ENCODE results near the gene GPR37.

Gene GPR37

DNA sequence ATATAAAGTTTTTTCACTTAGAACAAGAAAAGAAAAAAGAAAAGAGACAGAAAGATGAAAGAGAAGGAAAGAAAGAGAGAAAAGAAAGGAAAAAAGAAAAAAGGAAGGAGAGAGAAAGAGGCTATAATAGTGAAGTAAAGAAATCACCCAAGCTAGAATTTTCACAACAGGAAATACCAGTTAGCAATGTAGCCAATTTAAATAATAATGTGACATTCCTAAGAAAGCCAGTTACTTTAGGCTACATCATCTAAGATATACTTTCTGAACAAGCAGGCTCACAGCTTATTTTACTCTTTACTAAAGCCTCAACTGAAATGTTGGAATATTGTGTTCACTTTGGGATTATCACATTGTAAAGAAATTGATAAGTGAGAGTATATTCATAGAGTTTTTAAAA lies 53.6 kb downstream of the GPR37 start:
- H3K27ac Mint-ChIP-seq (ENCODE audit: low read depth), result no peak overlapping the region
- H3K27me3 Mint-ChIP-seq, result no peaks in the 10 kb centered on the region
- no peaks in the 10 kb centered on the region for H3K36me3 Mint-ChIP-seq (ENCODE audit: insufficient read depth)
- no peaks in the 10 kb centered on the region for H3K4me1 Mint-ChIP-seq
- no peak overlapping the region for H3K4me3 Mint-ChIP-seq
- DNase-seq (ENCODE audit: low spot score in 2 of 2), result no peak
- no peak for ATAC-seq (replicated peaks; ENCODE audit: extremely low read depth, poor library complexity, severe bottlenecking)
- H3K9me3 Mint-ChIP-seq, result peaks cover 20% of the 10 kb centered on the region

DNA sequence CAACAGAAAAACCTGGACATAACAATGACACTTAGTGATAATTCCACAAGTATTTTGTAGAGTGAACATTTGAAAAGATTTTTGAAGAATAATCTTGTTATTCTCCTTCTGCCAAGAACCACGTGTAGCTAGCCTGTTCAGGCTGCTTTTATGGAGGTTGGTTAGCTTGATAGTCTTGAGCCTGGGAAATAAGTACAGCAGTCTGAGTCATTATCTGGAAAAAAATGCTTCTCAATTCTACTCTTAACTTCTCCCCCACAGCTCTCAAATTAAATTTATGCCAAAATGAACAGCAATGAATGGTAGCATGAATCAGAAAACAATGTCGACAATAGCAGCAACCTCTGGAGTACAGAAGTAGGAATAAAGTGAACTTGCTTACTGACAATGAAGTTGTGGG lies 63.2 kb downstream of the GPR37 start:
- Mint-ChIP-seq H3K4me3 (no peak overlapping the region), H3K9me3 (peaks cover 6% of the 10 kb centered on the region), H3K27ac (ENCODE audit: low read depth) (no peak overlapping the region), H3K27me3 (no peaks in the 10 kb centered on the region), H3K4me1 (no peaks in the 10 kb centered on the region), H3K36me3 (ENCODE audit: insufficient read depth) (no peaks in the 10 kb centered on the region)
- ATAC-seq (replicated peaks; ENCODE audit: extremely low read depth, poor library complexity, severe bottlenecking), result no peak
- no peak for DNase-seq (ENCODE audit: low spot score in 2 of 2)

DNA sequence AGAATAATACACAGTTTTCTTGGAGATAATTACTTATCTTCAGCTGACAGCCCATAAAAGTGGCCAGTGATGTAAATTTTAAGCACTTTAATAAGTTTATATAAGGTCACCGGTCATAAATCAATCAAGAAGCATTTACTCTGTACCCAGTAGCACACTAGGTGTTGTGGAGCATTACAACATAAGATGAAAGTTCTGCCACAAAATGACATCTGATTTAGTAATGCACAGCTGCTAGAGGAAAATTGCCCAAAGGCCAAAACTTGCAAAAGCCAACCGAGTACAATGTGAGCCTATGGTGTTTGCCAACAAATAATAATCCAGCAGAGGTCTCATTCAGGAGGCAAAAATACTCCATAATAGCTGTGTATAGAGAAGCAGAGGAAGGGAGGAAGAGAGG lies 63.6 kb downstream of the GPR37 start:
- DNase-seq (ENCODE audit: low spot score in 2 of 2) (no peak), ATAC-seq (replicated peaks; ENCODE audit: extremely low read depth, poor library complexity, severe bottlenecking) (no peak)
- Mint-ChIP-seq H3K4me1 (no peaks in the 10 kb centered on the region), H3K9me3 (peaks cover 2% of the 10 kb centered on the region), H3K4me3 (no peak overlapping the region), H3K27me3 (no peaks in the 10 kb centered on the region), H3K36me3 (ENCODE audit: insufficient read depth) (no peaks in the 10 kb centered on the region), H3K27ac (ENCODE audit: low read depth) (no peak overlapping the region)

DNA sequence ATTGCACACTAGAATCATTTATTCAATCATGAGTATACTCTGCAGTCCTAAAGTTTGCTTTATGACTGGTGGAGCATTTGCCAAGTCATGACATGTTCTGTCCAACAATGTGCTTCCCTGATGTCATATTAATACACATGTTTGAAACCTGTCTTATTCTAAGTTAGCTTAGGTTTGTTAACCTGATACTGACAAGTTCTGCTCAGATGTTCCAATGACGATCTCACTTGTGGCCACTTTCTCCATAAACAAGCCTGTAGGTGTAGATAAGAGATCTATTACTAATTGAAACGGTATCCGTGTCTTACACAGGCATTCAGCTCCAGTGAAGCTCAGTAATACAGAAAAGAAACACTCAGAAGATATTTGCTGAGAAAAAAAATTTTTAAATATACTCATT lies 64.9 kb downstream of the GPR37 start:
- Mint-ChIP-seq H3K36me3 (ENCODE audit: insufficient read depth) (no peaks in the 10 kb centered on the region), H3K27ac (ENCODE audit: low read depth) (no peak overlapping the region), H3K4me1 (no peaks in the 10 kb centered on the region), H3K9me3 (no peaks in the 10 kb centered on the region), H3K27me3 (no peaks in the 10 kb centered on the region), H3K4me3 (no peak overlapping the region)
- no peak for DNase-seq (ENCODE audit: low spot score in 2 of 2)
- no peak for ATAC-seq (replicated peaks; ENCODE audit: extremely low read depth, poor library complexity, severe bottlenecking)

DNA sequence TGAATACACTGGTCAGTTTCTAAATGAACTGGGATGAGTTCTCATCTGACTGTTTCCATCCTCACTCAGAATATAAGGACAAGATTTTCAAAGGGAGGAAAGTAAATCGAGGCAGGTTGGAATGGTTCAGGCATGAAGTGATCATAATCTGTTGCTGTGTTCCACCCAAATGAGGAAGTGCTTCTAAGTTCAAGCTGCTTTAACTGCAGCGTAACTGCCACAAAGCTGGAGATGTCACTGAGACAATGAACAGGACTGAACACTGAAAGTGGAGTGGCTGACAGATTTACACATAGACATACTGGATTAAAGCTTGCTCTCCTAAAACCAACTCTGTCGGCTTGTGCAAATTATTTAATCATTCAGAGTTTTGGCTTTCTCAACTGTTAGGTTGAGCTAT lies 66.6 kb downstream of the GPR37 start:
- Mint-ChIP-seq H3K27me3 (no peaks in the 10 kb centered on the region), H3K27ac (ENCODE audit: low read depth) (no peak overlapping the region), H3K9me3 (peaks cover 5% of the 10 kb centered on the region), H3K4me3 (no peak overlapping the region), H3K36me3 (ENCODE audit: insufficient read depth) (no peaks in the 10 kb centered on the region), H3K4me1 (no peaks in the 10 kb centered on the region)
- ATAC-seq (replicated peaks; ENCODE audit: extremely low read depth, poor library complexity, severe bottlenecking) (no peak), DNase-seq (ENCODE audit: low spot score in 2 of 2) (no peak)

DNA sequence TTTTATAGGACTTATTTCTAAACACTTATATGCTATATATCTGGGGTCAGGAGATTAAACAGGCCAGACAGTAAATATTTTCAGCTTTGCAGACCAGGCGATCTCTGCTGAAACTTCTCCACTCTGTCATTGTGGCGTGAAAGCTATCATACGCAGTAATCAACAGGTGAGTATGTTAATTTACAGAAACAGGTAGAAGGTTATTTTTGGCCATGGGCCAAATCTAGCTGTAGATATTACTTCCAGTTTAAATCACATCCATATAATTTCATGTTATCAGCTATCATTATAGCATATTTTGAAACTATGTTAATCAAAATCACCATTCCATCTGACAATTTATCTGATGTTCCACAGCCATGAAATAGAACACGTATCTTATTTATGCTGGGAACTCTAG lies 67.8 kb downstream of the GPR37 start:
- DNase-seq (ENCODE audit: low spot score in 2 of 2) (no peak), ATAC-seq (replicated peaks; ENCODE audit: extremely low read depth, poor library complexity, severe bottlenecking) (no peak)
- Mint-ChIP-seq H3K9me3 (peaks cover 5% of the 10 kb centered on the region), H3K4me1 (no peaks in the 10 kb centered on the region), H3K27ac (ENCODE audit: low read depth) (no peak overlapping the region), H3K27me3 (no peaks in the 10 kb centered on the region), H3K36me3 (ENCODE audit: insufficient read depth) (no peaks in the 10 kb centered on the region), H3K4me3 (no peak overlapping the region)

Measured in central memory CD8-positive, alpha-beta T cell (primary cell).